Suprapubic skin (tissue), 4 donors: ENCODE data around the gene AGTRAP. TPM values are rescaled to one million over a fixed set of nuclear protein-coding genes. Genes with fewer than 3 reads are reported as not detected.
A peak's percentile ranks its signal among the peaks of the same experiment; 100 is the strongest.

ENCODE experiments used
- DNase-seq, 2 donors: peaks; one replicate each; pipeline ENCODE4 v3.0.0-alpha.2; 2019; ENCODE audit warnings: low spot score in 2 of 2
- H3K27ac ChIP-seq: fragments of 200-600 bp; sonication (generic); one replicate; pipeline ENCODE4 v1.5.1; 2019
- H3K27me3 ChIP-seq: fragments of 200-600 bp; sonication (generic); one replicate; pipeline ENCODE4 v1.5.1; 2019
- H3K36me3 ChIP-seq: fragments of 200-600 bp; sonication (generic); one replicate; pipeline ENCODE4 v1.5.1; 2019
- H3K4me1 ChIP-seq: fragments of 200-600 bp; sonication (generic); one replicate; pipeline ENCODE4 v1.5.1; 2019
- H3K4me3 ChIP-seq: fragments of 200-600 bp; sonication (generic); one replicate; pipeline ENCODE4 v1.5.1; 2019; ENCODE audit warnings: mild to moderate bottlenecking
- H3K9me3 ChIP-seq: fragments of 200-600 bp; sonication (generic); one replicate; pipeline ENCODE4 v1.5.1; 2019
- EP300 ChIP-seq: sonication (generic); formaldehyde crosslinking; IDR thresholded peaks from one replicate; pipeline ENCODE4 v1.6.1; 2017; ENCODE audit warnings: antibody characterized with exemption
- POLR2A ChIP-seq, 2 donors: fragments of 450-650 bp; IDR thresholded peaks; one replicate each; pipeline ENCODE4 v1.6.1; 2017; ENCODE audit warnings: antibody characterized with exemption in 2 of 2, mild to moderate bottlenecking in 2 of 2, moderate library complexity in 2 of 2
- POLR2AphosphoS5 ChIP-seq, 3 donors: sonication (generic); formaldehyde crosslinking; IDR thresholded peaks; one replicate each; pipeline ENCODE4 v1.6.1; 2017; ENCODE audit warnings: antibody characterized with exemption in 3 of 3
- WGBS: methylation state at CpG from one replicate; pipeline ENCODE4 v1.1.5; 2018; 5-methylcytosine and 5-hydroxymethylcytosine counted together
- total RNA-seq, 4 donors: library from RNA; depleted of rRNA; stranded (reverse); fragments of >200 nt; gene quantifications; one replicate each; pipeline ENCODE4 v1.1.0, GENCODE V29; 2016
- TF ChIP-seq, protein P1 (sequence below), 2 donors: fragments of 200-600 bp in 1 of 2; fragments of 450-650 bp in 1 of 2; sonication (generic) in 1 of 2; IDR thresholded peaks; one replicate each; pipeline ENCODE4 v1.5.1; 2016 to 2019; ENCODE audit warnings: antibody characterized with exemption in 2 of 2, mild to moderate bottlenecking in 1 of 2, moderate library complexity in 1 of 2

AGTRAP gene
- total RNA-seq, 4 donors from 2014 or later: 34.7 to 52.5 (median 47.2) TPM

DNA sequence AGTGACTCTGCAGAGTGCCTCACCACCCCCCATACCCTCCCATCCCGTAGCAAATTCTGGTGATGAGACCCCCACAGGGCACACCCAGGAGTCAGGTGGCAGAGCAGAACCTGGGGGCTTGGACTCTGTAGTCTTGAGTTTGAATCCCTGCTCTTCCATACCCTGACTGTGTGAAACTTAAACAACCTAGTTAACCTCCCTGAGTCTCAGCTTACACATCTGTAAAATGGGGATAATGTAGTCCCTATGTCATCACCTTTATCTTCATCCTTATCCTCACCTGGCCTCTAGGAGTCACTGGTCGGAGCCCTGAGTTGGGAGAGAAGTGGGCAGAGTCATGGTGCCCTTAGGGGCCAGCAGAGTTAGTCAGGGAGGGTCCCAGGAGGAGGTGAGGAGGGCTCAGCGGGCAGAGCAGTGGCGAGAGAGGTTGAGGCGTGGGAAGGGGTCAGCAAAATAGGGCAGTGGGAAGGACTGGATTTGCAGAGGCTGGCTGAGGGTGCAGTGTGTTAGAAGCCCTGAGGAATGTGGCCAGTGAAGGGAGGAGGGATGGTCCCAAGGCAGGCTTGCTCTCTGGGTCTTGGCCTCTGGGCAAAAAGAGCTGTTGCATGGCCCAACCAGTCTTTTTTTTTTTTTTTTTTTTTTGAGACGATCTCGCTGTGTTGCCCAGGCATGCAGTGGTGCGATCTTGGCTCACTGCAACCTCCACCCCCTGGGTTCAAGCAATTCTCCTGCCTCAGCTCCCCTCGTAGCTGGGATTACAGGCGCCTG is 44.6 kb downstream of the AGTRAP start:
- TF ChIP-seq, protein P1, sequence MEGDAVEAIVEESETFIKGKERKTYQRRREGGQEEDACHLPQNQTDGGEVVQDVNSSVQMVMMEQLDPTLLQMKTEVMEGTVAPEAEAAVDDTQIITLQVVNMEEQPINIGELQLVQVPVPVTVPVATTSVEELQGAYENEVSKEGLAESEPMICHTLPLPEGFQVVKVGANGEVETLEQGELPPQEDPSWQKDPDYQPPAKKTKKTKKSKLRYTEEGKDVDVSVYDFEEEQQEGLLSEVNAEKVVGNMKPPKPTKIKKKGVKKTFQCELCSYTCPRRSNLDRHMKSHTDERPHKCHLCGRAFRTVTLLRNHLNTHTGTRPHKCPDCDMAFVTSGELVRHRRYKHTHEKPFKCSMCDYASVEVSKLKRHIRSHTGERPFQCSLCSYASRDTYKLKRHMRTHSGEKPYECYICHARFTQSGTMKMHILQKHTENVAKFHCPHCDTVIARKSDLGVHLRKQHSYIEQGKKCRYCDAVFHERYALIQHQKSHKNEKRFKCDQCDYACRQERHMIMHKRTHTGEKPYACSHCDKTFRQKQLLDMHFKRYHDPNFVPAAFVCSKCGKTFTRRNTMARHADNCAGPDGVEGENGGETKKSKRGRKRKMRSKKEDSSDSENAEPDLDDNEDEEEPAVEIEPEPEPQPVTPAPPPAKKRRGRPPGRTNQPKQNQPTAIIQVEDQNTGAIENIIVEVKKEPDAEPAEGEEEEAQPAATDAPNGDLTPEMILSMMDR (IDR thresholded peaks at IDR 0.05): no peak
- no peak for TF ChIP-seq EP300
- TF ChIP-seq POLR2AphosphoS5 (IDR thresholded peaks at IDR 0.05): no peak
- TF ChIP-seq POLR2A (IDR thresholded peaks at IDR 0.05): no peak
- 86% methylated on average over 9 of the region's 10 CpGs for WGBS

DNA sequence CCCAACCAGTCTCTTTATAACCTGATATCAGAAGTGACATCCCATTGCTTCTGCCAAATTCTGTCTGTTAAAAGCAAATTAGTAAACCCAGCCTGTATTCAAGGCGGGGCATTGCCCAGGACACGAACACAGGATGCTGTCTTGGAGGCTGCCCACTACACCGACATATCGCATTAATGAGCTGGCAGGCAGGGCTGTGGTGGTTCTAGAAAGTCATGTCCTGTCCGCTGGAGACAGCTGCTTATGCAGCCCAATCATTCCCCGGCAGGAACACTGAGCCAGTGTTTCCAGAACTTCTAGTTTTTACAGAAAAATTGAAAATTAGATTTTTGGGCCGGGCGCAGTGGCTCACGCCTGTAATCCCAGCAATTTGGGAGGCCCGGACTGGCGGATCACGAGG is 45.4 kb downstream of the AGTRAP start:
- Histone ChIP-seq H3K9me3 (no peaks in the 10 kb centered on the region), H3K4me1 (peaks cover 13% of the 10 kb centered on the region), H3K4me3 (no peak overlapping the region), H3K27me3 (no peaks in the 10 kb centered on the region), H3K36me3 (no peaks in the 10 kb centered on the region), H3K27ac (no peak overlapping the region)
- WGBS: 81% methylated on average over 11 of the region's 12 CpGs
- TF ChIP-seq POLR2A (IDR thresholded peaks at IDR 0.05): no peak
- no peak for TF ChIP-seq POLR2AphosphoS5 (IDR thresholded peaks at IDR 0.05)
- no peak for TF ChIP-seq EP300
- TF ChIP-seq, protein P1 (IDR thresholded peaks at IDR 0.05): no peak
- no peak for DNase-seq

More for the DNA sequence above, 44.6 kb downstream of the AGTRAP start:
- Histone ChIP-seq H3K4me1 (peaks cover 12% of the 10 kb centered on the region), H3K27ac (no peak overlapping the region), H3K9me3 (no peaks in the 10 kb centered on the region), H3K4me3 (no peak overlapping the region), H3K36me3 (no peaks in the 10 kb centered on the region), H3K27me3 (no peaks in the 10 kb centered on the region)
- DNase-seq: no peak

DNA sequence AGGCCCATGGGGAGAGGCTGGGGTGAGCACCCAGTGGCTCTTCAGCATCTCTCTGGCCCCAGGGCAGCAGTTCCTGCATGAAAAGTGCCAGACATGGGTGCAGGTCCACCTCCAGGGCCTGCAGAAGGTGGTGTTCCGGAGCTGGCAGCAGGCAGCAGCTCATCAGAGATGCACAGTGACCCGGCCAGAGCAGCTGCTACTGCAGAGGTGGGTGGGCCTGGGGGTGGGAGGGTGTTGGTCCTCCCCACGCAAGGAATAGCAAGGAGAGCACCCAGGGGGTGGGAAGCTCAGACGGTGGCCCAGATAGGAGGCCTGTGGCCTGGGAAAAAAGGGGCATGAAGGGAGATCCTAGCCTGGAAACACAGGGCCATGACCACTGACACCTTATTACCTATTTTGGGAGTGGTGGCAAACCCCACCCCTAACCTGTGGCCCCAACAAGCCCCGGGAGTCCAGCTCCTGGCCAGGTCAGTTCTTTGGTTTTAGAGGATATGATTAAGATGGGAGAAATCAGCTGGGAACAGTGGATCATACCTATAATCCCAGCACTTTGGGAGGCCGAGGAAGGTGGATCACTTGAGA is 46.3 kb downstream of the AGTRAP start:
- Histone ChIP-seq H3K4me1 (peaks cover 20% of the 10 kb centered on the region), H3K36me3 (no peaks in the 10 kb centered on the region), H3K27me3 (no peaks in the 10 kb centered on the region), H3K9me3 (no peaks in the 10 kb centered on the region), H3K4me3 (no peak overlapping the region), H3K27ac (no peak overlapping the region)
- DNase-seq: no peak
- WGBS: 89% methylated on average over 2 of the region's 6 CpGs
- TF ChIP-seq, protein P1 (IDR thresholded peaks at IDR 0.05): no peak
- TF ChIP-seq POLR2AphosphoS5 (IDR thresholded peaks at IDR 0.05) (no peak), POLR2A (IDR thresholded peaks at IDR 0.05) (no peak)

DNA sequence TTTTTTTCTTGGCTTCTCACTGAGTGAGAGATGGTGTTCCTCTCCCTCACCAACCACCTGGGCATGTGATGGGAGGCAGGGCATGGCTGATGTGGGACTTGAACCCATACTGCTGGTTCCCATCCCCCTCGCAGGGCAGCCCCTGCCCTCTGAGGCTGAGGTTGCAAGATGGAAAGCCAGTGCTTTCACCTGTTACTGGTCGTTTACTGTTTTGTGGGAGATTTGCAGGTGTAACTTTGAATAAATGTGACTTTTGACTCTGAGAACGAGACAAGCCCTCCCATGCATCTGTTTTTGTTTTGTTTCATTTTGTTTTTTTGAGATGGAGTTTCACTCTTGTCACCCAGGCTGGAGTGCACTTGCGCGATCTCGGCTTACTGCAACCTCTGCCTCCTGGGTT is 47.6 kb downstream of the AGTRAP start:
- TF ChIP-seq, protein P1 (IDR thresholded peaks at IDR 0.05): no peak
- TF ChIP-seq POLR2AphosphoS5 (IDR thresholded peaks at IDR 0.05): no peak
- TF ChIP-seq POLR2A (IDR thresholded peaks at IDR 0.05): no peak
- no peak for TF ChIP-seq EP300
- 88% methylated on average over 6 of the region's 6 CpGs for WGBS
- Histone ChIP-seq H3K27me3 (no peaks in the 10 kb centered on the region), H3K4me3 (no peak overlapping the region), H3K27ac (no peak overlapping the region), H3K36me3 (no peaks in the 10 kb centered on the region), H3K9me3 (no peaks in the 10 kb centered on the region), H3K4me1 (peaks cover 34% of the 10 kb centered on the region)
- no peak for DNase-seq

DNA sequence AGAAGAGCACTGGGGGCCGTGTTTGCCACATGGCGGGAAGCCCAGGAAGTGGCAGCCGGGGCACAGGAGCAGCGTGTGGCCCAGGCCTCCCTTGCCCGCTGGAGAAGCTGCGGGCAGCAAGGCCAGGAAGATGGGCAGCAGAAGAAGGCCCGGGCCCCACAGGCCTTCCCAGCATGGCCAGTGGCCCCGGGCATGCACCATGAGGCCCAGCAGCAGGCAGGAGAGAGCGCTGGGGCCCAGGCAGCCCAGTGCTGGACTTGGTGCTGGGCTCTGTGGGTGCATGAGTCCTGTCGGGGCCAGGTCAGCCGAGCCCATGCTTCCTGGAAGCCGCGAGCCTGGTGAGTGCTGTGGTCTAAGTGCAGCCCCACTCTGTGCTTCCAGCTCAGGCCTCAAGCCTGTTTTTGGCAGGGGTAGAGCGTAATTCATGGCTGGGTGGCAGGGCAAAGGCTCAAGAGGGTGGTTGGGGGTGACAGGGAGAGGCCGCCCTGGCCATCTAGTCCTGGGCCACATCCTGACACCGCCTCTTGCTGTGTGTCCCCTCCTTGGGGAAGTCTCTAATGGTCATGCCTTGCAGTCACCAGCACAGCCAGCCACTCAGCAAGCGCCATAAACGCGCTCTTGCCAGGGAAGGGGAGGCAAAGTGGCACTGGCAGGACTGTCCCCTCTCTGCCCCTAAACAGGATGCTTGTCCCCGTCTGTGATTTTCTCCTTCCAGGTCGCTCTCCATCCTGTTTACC is 48.5 kb downstream of the AGTRAP start:
- 41% methylated on average over 8 of the region's 21 CpGs for WGBS
- no peak overlapping the region for H3K27ac ChIP-seq
- no peaks in the 10 kb centered on the region for H3K36me3 ChIP-seq
- H3K27me3 ChIP-seq: no peaks in the 10 kb centered on the region
- H3K9me3 ChIP-seq: no peaks in the 10 kb centered on the region
- H3K4me1 ChIP-seq: peaks cover 42% of the 10 kb centered on the region
- H3K4me3 ChIP-seq: peak overlapping the region; percentile 32
- DNase-seq: no peak
- TF ChIP-seq EP300: no peak
- TF ChIP-seq, protein P1 (IDR thresholded peaks at IDR 0.05): no peak
- TF ChIP-seq POLR2AphosphoS5 (IDR thresholded peaks at IDR 0.05): no peak
- TF ChIP-seq POLR2A (IDR thresholded peaks at IDR 0.05): no peak
